HepG2 (cell line): ENCODE measurements around the gene RPS6KB2. TPM values are rescaled to one million over a fixed set of nuclear protein-coding genes. Genes with fewer than 3 reads are reported as not detected.

Experiments
- CBFB ChIP-seq: sonication (generic); formaldehyde crosslinking; IDR thresholded peaks from 2 replicates; pipeline ENCODE4 v1.4.0; 2020; ENCODE audit warnings: missing genetic modification reagents
- FOXA1 ChIP-seq, 2 experiments: fragments of 450-650 bp in 1 of 2; sonication (generic) in 1 of 2; formaldehyde crosslinking in 1 of 2; IDR thresholded peaks; 2 replicates each; pipeline versions ENCODE4 v1.4.0 to v1.6.1; 2016 to 2020; ENCODE audit warnings: missing genetic modification reagents in 1 of 2
- GPN1 ChIP-seq: sonication (generic); formaldehyde crosslinking; IDR thresholded peaks from 2 replicates; pipeline ENCODE4 v1.5.1; 2020; ENCODE audit warnings: missing genetic modification reagents, borderline replicate concordance
- HMG20A ChIP-seq: IDR thresholded peaks from 2 replicates; pipeline ENCODE4 v1.6.1; 2016; ENCODE audit warnings: borderline replicate concordance
- HNRNPLL ChIP-seq: fragments of 200-400 bp; formaldehyde crosslinking; IDR thresholded peaks from 2 replicates; pipeline ENCODE4 v1.6.1; 2017; ENCODE audit warnings: mild to moderate bottlenecking, low read depth, low read length; ENCODE audit not compliant: poor library complexity, severe bottlenecking
- JUN ChIP-seq: sonication (generic); formaldehyde crosslinking; IDR thresholded peaks from 2 replicates; pipeline ENCODE4 v1.4.0; 2020; ENCODE audit warnings: mild to moderate bottlenecking, missing genetic modification reagents
- LBX2 ChIP-seq: sonication (generic); formaldehyde crosslinking; IDR thresholded peaks from 2 replicates; pipeline ENCODE4 v1.5.0; 2020; ENCODE audit warnings: missing genetic modification reagents, mild to moderate bottlenecking, borderline replicate concordance
- MBNL3 ChIP-seq: fragments of 250-450 bp; sonication (Bioruptor Pico); conservative IDR thresholded peaks from 2 replicates; pipeline ENCODE4 v1.8.0; 2022; ENCODE audit warnings: mild to moderate bottlenecking, inconsistent platforms
- MIER2 ChIP-seq: IDR thresholded peaks from 2 replicates; pipeline ENCODE4 v1.6.1; 2016; ENCODE audit warnings: missing biosample characterization, missing genetic modification reagents
- MIER3 ChIP-seq: IDR thresholded peaks from 2 replicates; pipeline ENCODE4 v1.6.1; 2016; ENCODE audit warnings: missing compliant biosample characterization, borderline replicate concordance
- MXD1 ChIP-seq: sonication (generic); formaldehyde crosslinking; IDR thresholded peaks from 2 replicates; pipeline ENCODE4 v1.4.0; 2020; ENCODE audit warnings: mild to moderate bottlenecking, missing genetic modification reagents
- MXD3 ChIP-seq: IDR thresholded peaks from 2 replicates; pipeline ENCODE4 v1.6.1; 2016; ENCODE audit warnings: mild to moderate bottlenecking, missing biosample characterization, missing genetic modification reagents
- MXI1 ChIP-seq: IDR thresholded peaks from 3 replicates; pipeline ENCODE4 v1.6.1; 2012; ENCODE audit warnings: low read depth, low read length, inconsistent platforms, borderline replicate concordance
- PHF20 ChIP-seq: sonication (generic); formaldehyde crosslinking; IDR thresholded peaks from 2 replicates; pipeline ENCODE4 v1.5.0; 2020; ENCODE audit warnings: mild to moderate bottlenecking, missing genetic modification reagents
- RAD51 ChIP-seq: fragments of 450-650 bp; IDR thresholded peaks from 2 replicates; pipeline ENCODE4 v1.6.1; 2016; ENCODE audit warnings: borderline replicate concordance
- RBAK ChIP-seq: sonication (generic); formaldehyde crosslinking; IDR thresholded peaks from 2 replicates; pipeline ENCODE4 v1.5.1; 2020; ENCODE audit warnings: mild to moderate bottlenecking, missing genetic modification reagents
- REL ChIP-seq: sonication (generic); formaldehyde crosslinking; conservative IDR thresholded peaks from 2 replicates; pipeline ENCODE4 v1.8.0; 2022; ENCODE audit warnings: mild to moderate bottlenecking, missing genetic modification reagents, moderate library complexity
- SALL1 ChIP-seq: sonication (generic); formaldehyde crosslinking; IDR thresholded peaks from 2 replicates; pipeline ENCODE4 v1.8.0; 2022; ENCODE audit warnings: mild to moderate bottlenecking, missing genetic modification reagents
- SUZ12 ChIP-seq: fragments of 150-350 bp; IDR thresholded peaks from 2 replicates; pipeline ENCODE4 v1.6.1; 2014; ENCODE audit warnings: low read depth, low read length
- TEAD2 ChIP-seq: sonication (generic); formaldehyde crosslinking; IDR thresholded peaks from 2 replicates; pipeline ENCODE4 v1.9.0; 2021; ENCODE audit warnings: missing genetic modification reagents
- TMF1 ChIP-seq: sonication (generic); formaldehyde crosslinking; IDR thresholded peaks from 2 replicates; pipeline ENCODE4 v1.8.1; 2022; ENCODE audit warnings: low read depth, missing genetic modification reagents
- YY1 ChIP-seq: IDR thresholded peaks from 2 replicates; pipeline ENCODE4 v1.6.1; 2011; ENCODE audit warnings: low read length, low read depth, moderate library complexity, mild to moderate bottlenecking; ENCODE audit not compliant: insufficient read depth, insufficient replicate concordance
- ZBTB20 ChIP-seq: sonication (generic); formaldehyde crosslinking; IDR thresholded peaks from 2 replicates; pipeline ENCODE4 v1.8.1; 2023; ENCODE audit warnings: missing genetic modification reagents, low read depth, mild to moderate bottlenecking, borderline replicate concordance
- ZFP82 ChIP-seq: sonication (generic); formaldehyde crosslinking; IDR thresholded peaks from 2 replicates; pipeline ENCODE4 v1.5.1; 2020; ENCODE audit warnings: mild to moderate bottlenecking, missing genetic modification reagents, borderline replicate concordance
- ZKSCAN1 ChIP-seq: fragments of 150-350 bp; IDR thresholded peaks from 2 replicates; pipeline ENCODE4 v1.6.1; 2014; ENCODE audit warnings: low read length
- ZNF232 ChIP-seq: sonication (generic); formaldehyde crosslinking; IDR thresholded peaks from 2 replicates; pipeline ENCODE4 v1.4.0; 2020; ENCODE audit warnings: missing genetic modification reagents, borderline replicate concordance
- ZNF274 ChIP-seq: sonication (generic); formaldehyde crosslinking; IDR thresholded peaks from 2 replicates; pipeline ENCODE4 v1.5.1; 2020; ENCODE audit warnings: mild to moderate bottlenecking, missing genetic modification reagents
- ZNF343 ChIP-seq: sonication (generic); formaldehyde crosslinking; IDR thresholded peaks from 2 replicates; pipeline ENCODE4 v1.4.0; 2020; ENCODE audit warnings: mild to moderate bottlenecking, missing genetic modification reagents
- ZNF383 ChIP-seq: sonication (generic); formaldehyde crosslinking; IDR thresholded peaks from 2 replicates; pipeline ENCODE4 v1.4.0; 2020; ENCODE audit warnings: missing genetic modification reagents, mild to moderate bottlenecking, borderline replicate concordance
- ZNF451 ChIP-seq: sonication (generic); formaldehyde crosslinking; IDR thresholded peaks from 2 replicates; pipeline ENCODE4 v1.5.0; 2020; ENCODE audit warnings: mild to moderate bottlenecking, missing genetic modification reagents
- ZNF567 ChIP-seq: sonication (generic); formaldehyde crosslinking; IDR thresholded peaks from 2 replicates; pipeline ENCODE4 v1.8.1; 2023; ENCODE audit warnings: mild to moderate bottlenecking, missing genetic modification reagents, borderline replicate concordance
- ZNF605 ChIP-seq: sonication (generic); formaldehyde crosslinking; IDR thresholded peaks from 2 replicates; pipeline ENCODE4 v1.8.0; 2022; ENCODE audit warnings: mild to moderate bottlenecking, missing genetic modification reagents
- polyA plus RNA-seq, 8 experiments: library from polyadenylated mRNA; depleted of rRNA in 3 of 8; stranded (reverse) in 7 of 8; unstranded in 1 of 8; fragments of >200 nt; fragmentation: Illumina TruSeq in 4 of 8; extraction: Trizol in 4 of 8; gene quantifications; 2 replicates each; pipeline versions ENCODE4 v1.2.1 to v1.2.3, GENCODE V29; 2011 to 2016; ENCODE audit warnings: low read depth in 4 of 8, missing spikeins in 1 of 8, mixed read lengths in 1 of 8; ENCODE audit not compliant: insufficient read depth in 1 of 8
- total RNA-seq, 5 experiments: library from RNA; depleted of rRNA; stranded (reverse); fragments of >200 nt; fragmentation: Illumina TruSeq; extraction: Trizol; gene quantifications; 2 replicates each; pipeline ENCODE4 v1.2.3, GENCODE V29; 2016; ENCODE audit warnings: low read depth in 1 of 5

RPS6KB2 gene
- total and polyA plus RNA-seq, 2 of the 13 experiments (the other 11 are each of a cell fraction or from before 2014, with no cell fraction given), result 52.9 to 54.8 TPM

GRCh38 chr11:67464411-67465188 is 36.3 kb downstream of the RPS6KB2 start (continued):
- TF ChIP-seq ZNF567 (CRISPR knock-in tag) (no peak), TEAD2 (CRISPR knock-in tag) (no peak), ZKSCAN1 (no peak), MBNL3 (no peak), ZNF343 (no peak), ZNF232 (CRISPR knock-in tag) (peak; percentile 39; the same call in 1 of the 2 replicates), SUZ12 (no peak), FOXA1 (IDR thresholded peaks at IDR 0.05) (no peak), FOXA1 (CRISPR knock-in tag; IDR thresholded peaks at IDR 0.05) (no peak), MXI1 (peak; percentile 57; the same call in 1 of the 3 replicates), ZFP82 (CRISPR knock-in tag) (peak; percentile 72; the same call in 1 of the 2 replicates), SALL1 (peak; percentile 48; the same call in 1 of the 2 replicates), ZBTB20 (peak; percentile 4; the same call in 1 of the 2 replicates), JUN (CRISPR knock-in tag) (no peak), PHF20 (CRISPR knock-in tag) (peak; percentile 56; the same call in 1 of the 2 replicates), MIER3 (CRISPR knock-in tag) (no peak), ZNF274 (CRISPR knock-in tag) (peak; percentile 38; the same call in 1 of the 2 replicates), YY1 (peak; percentile 90), RBAK (no peak), CBFB (CRISPR knock-in tag) (0 out of 2 replicates have a peak, but pooled peaks have one; percentile 54), LBX2 (CRISPR knock-in tag) (no peak), TMF1 (CRISPR knock-in tag) (no peak), MXD3 (CRISPR knock-in tag) (0 out of 2 replicates have a peak, but pooled peaks have one; percentile 7), REL (CRISPR knock-in tag) (peak; percentile 89; the same call in 1 of the 2 replicates), MXD1 (CRISPR knock-in tag) (peak; percentile 17; the same call in 1 of the 2 replicates), GPN1 (CRISPR knock-in tag) (no peak), ZNF383 (CRISPR knock-in tag) (no peak), ZNF451 (CRISPR knock-in tag) (no peak), ZNF605 (CRISPR knock-in tag) (0 out of 2 replicates have a peak, but pooled peaks have one; percentile 7), RAD51 (peak; percentile 91), HNRNPLL (peak; percentile 37), HMG20A (CRISPR knock-in tag) (no peak), MIER2 (no peak)
